IPS-18c (cell line): Measurements from ENCODE around the gene PIRT.

Experiments
- H3K4me3 ChIP-seq: 2 replicates; pipeline ENCODE4 v1.7.0; 2013; ENCODE audit warnings: low read depth, mild to moderate bottlenecking, low read length, moderate library complexity; ENCODE audit not compliant: insufficient read depth
- H3K9me3 ChIP-seq: one replicate; pipeline ENCODE4 v1.6.1; 2013; ENCODE audit warnings: mild to moderate bottlenecking, low read length, moderate library complexity; ENCODE audit not compliant: control insufficient read depth, insufficient read depth

PIRT gene

GRCh38 chr17:10799407-10799806 lies 38.5 kb downstream of the PIRT start:
- H3K4me3 ChIP-seq, result no peak overlapping the region
- no peaks in the 10 kb centered on the region for H3K9me3 ChIP-seq

GRCh38 chr17:10798910-10799309 lies 39.0 kb downstream of the PIRT start:
- Histone ChIP-seq H3K4me3 (no peak overlapping the region), H3K9me3 (no peaks in the 10 kb centered on the region)

GRCh38 chr17:10798332-10798749 lies 39.5 kb downstream of the PIRT start:
- H3K9me3 ChIP-seq, result no peaks in the 10 kb centered on the region
- no peak overlapping the region for H3K4me3 ChIP-seq

GRCh38 chr17:10797476-10798328 lies 40.2 kb downstream of the PIRT start:
- H3K4me3 ChIP-seq, result no peak overlapping the region
- H3K9me3 ChIP-seq, result no peaks in the 10 kb centered on the region

GRCh38 chr17:10793816-10794215 lies 44.1 kb downstream of the PIRT start:
- Histone ChIP-seq H3K4me3 (no peak overlapping the region), H3K9me3 (no peaks in the 10 kb centered on the region)

GRCh38 chr17:10793256-10793655 lies 44.6 kb downstream of the PIRT start:
- Histone ChIP-seq H3K4me3 (no peak overlapping the region), H3K9me3 (no peaks in the 10 kb centered on the region)

GRCh38 chr17:10792151-10792550 lies 45.7 kb downstream of the PIRT start:
- H3K4me3 ChIP-seq, result no peak overlapping the region
- H3K9me3 ChIP-seq, result no peaks in the 10 kb centered on the region

- H3K9me3 ChIP-seq, result no peaks in the 10 kb centered on the region
Observed at GRCh38 chr17:10790491-10791401, 47.1 kb downstream of the PIRT start.

GRCh38 chr17:10789694-10790271 lies 48.1 kb downstream of the PIRT start:
- Histone ChIP-seq H3K9me3 (no peaks in the 10 kb centered on the region), H3K4me3 (no peak overlapping the region)

More at GRCh38 chr17:10790491-10791401, 47.1 kb downstream of the PIRT start:
- H3K4me3 ChIP-seq, result no peak overlapping the region

GRCh38 chr17:10787306-10788045 lies 50.4 kb downstream of the PIRT start:
- no peaks in the 10 kb centered on the region for H3K9me3 ChIP-seq
- H3K4me3 ChIP-seq, result no peak overlapping the region

- Histone ChIP-seq H3K9me3 (no peaks in the 10 kb centered on the region), H3K4me3 (no peak overlapping the region)
Observed at GRCh38 chr17:10785295-10785694, 52.6 kb downstream of the PIRT start.

GRCh38 chr17:10779609-10780008 lies 58.3 kb downstream of the PIRT start:
- H3K4me3 ChIP-seq, result no peak overlapping the region
- peaks cover 8% of the 10 kb centered on the region for H3K9me3 ChIP-seq

GRCh38 chr17:10777890-10778289 lies 60.0 kb downstream of the PIRT start:
- no peak overlapping the region for H3K4me3 ChIP-seq

GRCh38 chr17:10777131-10777807 lies 60.6 kb downstream of the PIRT start:
- Histone ChIP-seq H3K4me3 (no peak overlapping the region), H3K9me3 (peaks cover 8% of the 10 kb centered on the region)

More at GRCh38 chr17:10777890-10778289, 60.0 kb downstream of the PIRT start:
- H3K9me3 ChIP-seq, result peaks cover 8% of the 10 kb centered on the region

GRCh38 chr17:10776381-10776780 lies 61.5 kb downstream of the PIRT start:
- Histone ChIP-seq H3K9me3 (peaks cover 8% of the 10 kb centered on the region), H3K4me3 (no peak overlapping the region)

- Histone ChIP-seq H3K4me3 (no peak overlapping the region), H3K9me3 (peaks cover 8% of the 10 kb centered on the region)
Observed at GRCh38 chr17:10775740-10776356, 62.0 kb downstream of the PIRT start.
